Measurements from ENCODE around the gene FRAS1.

GRCh38 chr4:78337244-78338020 is 280.3 kb downstream of the FRAS1 start:
- no peak for TF ChIP-seq CTCF (IDR thresholded peaks at IDR 0.05)
- TF ChIP-seq POLR2A (IDR thresholded peaks at IDR 0.05), result no peak

All from uterus (tissue), 2 donors.